ENCODE results near the gene BPIFA3.

BPIFA3 gene

DNA sequence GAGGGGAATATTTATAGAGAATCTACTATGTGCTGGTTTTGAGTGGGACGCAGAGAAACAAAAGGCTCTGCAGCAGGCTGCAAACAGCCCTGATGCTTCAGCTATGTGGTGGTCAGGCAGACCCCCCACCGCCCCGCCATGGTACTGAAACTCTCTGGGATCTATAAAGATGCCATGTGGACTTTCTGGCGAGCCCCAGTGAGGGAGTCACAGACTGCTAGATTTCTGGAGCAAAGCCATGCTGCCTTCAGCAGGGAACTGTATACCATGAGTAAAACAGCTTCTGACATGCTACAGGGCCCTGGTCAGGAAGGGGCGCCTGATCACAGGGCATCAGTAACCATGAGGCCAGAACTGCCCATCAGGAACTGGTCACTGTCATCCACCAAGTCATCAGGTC lies 46.6 kb downstream of the BPIFA3 start:
- DNase-seq (ENCODE audit: low spot score): no peak

DNA sequence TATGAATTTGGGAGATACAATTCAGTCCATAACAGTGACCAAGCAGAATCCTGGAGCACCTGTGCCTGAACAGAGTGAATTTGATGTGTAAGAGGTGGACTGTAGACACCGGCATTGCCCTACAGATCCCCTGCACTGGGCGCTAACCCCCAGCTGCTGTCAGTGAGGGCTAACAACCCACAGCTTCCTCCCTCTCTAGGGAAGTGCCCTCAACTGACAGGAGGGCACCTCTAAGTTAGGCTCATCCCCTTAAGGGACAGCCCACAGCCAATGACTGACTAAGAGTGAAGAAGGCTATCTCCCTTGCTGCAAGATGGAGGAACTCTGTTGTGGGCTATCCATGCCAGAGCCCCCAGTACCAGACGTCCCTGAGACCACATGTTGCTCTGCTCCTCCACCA lies 50.5 kb downstream of the BPIFA3 start:
- no peak for DNase-seq (ENCODE audit: low spot score)

DNA sequence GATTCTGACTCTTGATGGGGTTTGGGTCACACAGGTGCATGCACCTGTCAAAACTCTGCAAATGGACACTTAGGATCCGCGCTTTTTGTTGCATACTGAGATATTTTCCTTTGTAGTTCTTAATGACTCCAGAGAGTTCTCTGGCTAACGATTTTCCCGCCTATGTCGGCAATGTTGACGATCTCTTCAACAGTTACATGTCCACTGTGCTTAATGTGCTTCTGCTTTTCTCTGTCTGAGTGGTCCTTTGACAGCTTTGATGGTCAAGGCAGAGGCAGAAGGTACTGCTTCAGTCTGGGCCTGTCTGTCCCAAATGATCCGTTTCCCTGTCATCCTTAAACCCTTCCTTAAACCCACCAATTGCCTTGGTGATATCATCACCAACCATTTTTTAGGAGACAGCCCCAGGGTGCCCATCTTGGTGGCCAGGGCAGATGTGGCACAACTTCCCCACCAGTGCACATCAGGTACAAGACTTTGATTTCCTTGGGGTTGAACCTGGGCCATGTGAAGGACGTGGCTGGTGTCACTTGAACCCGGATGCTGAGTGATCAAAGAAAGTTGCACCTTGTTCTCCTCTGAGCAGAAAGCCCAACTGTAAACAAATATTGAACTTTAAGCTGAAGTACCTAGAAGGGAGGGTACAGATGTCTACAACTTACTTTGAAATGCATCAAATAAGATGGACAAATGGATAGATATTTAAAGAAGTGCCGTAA lies 55.2 kb downstream of the BPIFA3 start:
- DNase-seq (ENCODE audit: low spot score): no peak

DNA sequence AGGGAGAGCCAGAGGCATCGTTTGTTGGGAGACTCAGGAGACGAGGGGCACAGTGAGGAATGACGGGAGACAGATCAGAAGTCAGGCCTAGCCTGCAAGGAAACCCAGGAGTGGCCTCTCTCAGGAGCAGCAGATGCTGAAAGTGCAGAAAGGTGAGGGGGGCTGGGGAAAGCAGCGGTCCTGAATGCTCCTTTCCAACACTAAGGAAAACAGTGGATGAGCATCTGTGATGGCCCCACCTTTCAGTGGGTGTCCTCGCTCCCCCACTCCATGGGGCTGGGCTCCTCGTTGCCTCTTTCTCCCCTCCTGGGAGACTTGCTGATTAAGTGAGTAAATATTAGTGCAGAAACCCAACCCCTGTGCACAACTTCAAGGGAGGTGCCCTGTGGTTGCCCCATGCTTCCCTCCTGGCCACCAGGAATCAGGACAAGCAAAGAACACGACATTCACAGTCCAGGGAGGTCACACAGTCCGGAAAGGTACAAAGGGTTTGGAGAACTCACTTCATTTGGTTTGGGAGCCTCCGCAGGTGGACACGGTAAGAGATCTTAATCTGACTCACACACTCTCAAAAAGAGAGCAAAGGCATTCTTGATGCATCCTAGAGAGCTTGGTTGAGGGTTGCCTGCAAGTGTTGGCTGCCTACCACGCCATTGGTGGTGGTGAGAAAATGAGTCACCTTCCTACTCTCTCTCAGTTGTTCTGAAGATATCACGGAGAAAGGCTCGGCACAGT lies 56.1 kb downstream of the BPIFA3 start:
- DNase-seq (ENCODE audit: low spot score): no peak

DNA sequence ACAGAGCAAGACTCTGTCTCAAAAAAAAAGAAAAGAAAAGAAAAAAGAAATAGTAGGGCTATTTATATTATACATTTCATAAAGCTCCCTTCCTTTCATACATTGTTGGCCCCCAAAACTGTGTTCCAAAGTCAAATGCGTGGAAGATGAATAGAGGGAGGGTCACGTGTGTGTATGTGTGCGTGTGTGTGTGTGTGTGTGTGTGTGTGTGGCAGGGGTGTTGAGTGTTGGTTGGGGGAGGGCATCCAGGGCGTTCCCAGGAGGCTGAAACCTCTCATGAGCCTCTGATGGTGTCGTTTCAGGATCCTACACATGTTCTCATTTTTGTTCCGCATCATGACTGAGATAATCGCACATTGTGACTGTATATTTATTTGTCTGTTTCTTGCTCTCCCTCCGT lies 58.1 kb downstream of the BPIFA3 start:
- no peak for DNase-seq (ENCODE audit: low spot score)

DNA sequence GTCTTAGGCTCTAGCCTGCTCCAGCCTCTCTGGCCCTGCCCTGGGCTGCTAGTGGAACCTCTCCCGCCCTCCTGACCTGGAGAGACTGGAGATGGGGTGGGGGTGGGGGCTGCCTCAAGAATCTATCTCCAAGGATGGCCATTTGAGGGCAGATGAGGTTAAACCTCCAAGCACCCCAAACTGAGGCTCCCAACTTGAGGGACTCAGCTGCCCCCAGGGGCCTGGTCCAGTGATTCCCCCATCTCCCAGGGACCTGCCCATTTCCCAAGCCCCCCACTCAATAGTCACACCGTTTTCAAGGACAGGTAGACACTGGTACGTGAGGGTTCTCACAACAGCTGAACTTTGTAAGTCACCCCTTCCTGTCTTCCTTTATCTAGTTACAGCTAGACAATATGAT lies 58.7 kb downstream of the BPIFA3 start:
- no peak for DNase-seq (ENCODE audit: low spot score)

DNA sequence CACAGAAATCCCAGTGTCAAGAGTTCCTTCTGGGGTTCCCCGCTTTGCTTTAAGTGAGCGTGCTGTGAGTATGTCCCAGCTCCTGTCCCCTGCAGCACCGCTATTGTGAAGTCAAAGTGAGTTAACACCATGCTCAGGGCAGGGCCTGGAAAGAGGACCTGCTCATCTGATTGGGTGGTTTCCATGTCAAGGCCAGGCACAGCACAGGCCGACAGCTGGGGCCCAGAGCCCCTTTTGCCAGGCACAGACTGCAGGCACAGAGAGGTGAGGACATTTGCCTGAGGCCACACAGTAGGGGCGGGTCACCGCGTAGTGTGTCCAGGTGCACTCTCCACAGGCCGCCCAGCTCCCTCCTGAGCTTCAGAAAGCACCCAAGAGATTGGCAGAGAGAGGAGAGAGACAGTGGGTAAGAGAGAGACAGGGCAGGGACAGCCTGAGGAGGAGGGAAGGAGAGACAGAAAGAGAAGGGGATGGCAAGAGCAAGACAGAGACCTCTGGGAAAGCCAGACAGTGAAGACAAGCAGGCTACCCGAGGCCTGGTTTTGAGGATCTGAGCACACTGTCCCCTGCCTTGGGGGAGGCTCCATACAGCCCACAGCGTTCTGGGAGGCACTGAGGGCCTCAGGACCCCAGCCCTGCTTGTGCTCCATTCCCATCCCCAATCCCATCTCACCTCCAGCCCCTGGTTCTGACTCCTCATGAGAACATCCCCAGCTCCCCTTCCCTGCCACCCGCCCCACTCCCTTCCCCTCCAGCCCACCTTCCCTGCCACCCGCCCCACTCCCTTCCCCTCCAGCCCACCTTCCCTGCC lies 59.4 kb downstream of the BPIFA3 start:
- no peak for DNase-seq (ENCODE audit: low spot score)

Measured in HuH-7.5 (cell line).